ENCODE measurements around the gene TGFA.

Gene TGFA

DNA sequence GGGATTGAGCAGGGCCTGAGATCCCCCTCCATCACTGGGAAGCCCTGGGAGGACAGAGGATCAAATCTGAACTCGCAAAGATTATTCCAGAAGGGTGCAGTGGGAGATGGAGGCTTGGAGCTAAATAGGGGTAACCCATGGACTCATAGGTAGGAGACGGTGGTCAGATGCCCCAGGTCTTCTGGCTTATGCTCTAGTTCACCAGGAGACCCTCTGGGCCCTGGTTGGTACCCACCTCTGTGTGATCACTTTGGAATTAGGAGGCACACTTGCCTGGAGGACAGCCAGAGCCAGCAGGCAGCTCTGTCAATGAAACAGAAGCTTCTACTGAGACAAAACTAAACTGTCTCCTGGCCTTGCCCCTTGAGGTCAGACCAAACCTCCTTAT, 110.6 kb downstream of the TGFA start (continued):
- TF ChIP-seq ZNF221 (tag by site-specific recombination; IDR thresholded peaks at IDR 0.05; ENCODE audit: borderline replicate concordance), result no peak
- no peak for TF ChIP-seq ZNF146 (tag by site-specific recombination; IDR thresholded peaks at IDR 0.05)
- TF ChIP-seq, protein P1, sequence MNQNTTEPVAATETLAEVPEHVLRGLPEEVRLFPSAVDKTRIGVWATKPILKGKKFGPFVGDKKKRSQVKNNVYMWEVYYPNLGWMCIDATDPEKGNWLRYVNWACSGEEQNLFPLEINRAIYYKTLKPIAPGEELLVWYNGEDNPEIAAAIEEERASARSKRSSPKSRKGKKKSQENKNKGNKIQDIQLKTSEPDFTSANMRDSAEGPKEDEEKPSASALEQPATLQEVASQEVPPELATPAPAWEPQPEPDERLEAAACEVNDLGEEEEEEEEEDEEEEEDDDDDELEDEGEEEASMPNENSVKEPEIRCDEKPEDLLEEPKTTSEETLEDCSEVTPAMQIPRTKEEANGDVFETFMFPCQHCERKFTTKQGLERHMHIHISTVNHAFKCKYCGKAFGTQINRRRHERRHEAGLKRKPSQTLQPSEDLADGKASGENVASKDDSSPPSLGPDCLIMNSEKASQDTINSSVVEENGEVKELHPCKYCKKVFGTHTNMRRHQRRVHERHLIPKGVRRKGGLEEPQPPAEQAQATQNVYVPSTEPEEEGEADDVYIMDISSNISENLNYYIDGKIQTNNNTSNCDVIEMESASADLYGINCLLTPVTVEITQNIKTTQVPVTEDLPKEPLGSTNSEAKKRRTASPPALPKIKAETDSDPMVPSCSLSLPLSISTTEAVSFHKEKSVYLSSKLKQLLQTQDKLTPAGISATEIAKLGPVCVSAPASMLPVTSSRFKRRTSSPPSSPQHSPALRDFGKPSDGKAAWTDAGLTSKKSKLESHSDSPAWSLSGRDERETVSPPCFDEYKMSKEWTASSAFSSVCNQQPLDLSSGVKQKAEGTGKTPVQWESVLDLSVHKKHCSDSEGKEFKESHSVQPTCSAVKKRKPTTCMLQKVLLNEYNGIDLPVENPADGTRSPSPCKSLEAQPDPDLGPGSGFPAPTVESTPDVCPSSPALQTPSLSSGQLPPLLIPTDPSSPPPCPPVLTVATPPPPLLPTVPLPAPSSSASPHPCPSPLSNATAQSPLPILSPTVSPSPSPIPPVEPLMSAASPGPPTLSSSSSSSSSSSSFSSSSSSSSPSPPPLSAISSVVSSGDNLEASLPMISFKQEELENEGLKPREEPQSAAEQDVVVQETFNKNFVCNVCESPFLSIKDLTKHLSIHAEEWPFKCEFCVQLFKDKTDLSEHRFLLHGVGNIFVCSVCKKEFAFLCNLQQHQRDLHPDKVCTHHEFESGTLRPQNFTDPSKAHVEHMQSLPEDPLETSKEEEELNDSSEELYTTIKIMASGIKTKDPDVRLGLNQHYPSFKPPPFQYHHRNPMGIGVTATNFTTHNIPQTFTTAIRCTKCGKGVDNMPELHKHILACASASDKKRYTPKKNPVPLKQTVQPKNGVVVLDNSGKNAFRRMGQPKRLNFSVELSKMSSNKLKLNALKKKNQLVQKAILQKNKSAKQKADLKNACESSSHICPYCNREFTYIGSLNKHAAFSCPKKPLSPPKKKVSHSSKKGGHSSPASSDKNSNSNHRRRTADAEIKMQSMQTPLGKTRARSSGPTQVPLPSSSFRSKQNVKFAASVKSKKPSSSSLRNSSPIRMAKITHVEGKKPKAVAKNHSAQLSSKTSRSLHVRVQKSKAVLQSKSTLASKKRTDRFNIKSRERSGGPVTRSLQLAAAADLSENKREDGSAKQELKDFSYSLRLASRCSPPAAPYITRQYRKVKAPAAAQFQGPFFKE (tag by site-specific recombination; IDR thresholded peaks at IDR 0.05; ENCODE audit: borderline replicate concordance), result no peak
- TF ChIP-seq ZNF112 (tag by site-specific recombination; IDR thresholded peaks at IDR 0.05), result no peak
- TF ChIP-seq ZNF843 (tag by site-specific recombination; IDR thresholded peaks at IDR 0.05), result no peak
- no peak for TF ChIP-seq ZNF792 (tag by site-specific recombination; IDR thresholded peaks at IDR 0.05)
- TF ChIP-seq ZNF292 (tag by site-specific recombination; IDR thresholded peaks at IDR 0.05; ENCODE audit: borderline replicate concordance, low read depth), result no peak
- no peak for TF ChIP-seq ZNF560 (tag by site-specific recombination; IDR thresholded peaks at IDR 0.05; ENCODE audit: borderline replicate concordance)

DNA sequence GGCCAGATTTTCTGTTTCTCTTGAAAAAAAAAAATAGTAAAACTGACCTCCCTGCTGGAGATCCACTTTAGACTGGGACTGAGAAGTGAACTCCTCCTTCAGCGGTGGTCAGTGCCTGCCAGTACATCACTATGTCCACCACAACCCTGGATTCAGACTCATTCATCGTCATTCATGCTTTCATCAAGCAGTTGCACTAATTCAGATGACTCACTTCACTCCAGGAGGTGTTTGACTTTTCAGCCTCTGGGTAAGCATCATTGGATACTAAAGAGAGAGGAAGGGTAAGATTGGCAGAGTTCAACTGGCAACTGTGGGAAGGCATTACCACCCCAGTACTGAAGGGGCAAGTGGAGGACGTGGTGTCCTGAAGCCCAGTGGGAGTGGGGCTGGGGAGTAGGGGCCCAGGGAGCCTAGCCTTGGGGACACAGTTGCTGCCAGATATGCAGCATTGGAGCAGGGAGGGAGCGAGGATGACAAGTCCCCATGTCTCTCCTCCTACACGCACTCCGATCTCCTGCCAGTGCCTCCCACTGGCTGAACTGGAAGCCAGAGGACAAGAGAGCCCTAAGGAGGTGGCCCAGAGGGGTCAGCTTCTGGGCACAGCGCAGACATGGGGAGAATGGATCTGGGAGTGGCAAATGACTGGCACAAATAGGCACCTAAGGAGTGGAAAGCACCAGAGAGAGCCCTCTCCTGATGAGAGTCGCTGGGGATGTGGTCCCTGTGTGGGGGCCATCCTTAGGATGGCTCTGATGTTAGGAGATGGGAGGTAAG, 111.1 kb downstream of the TGFA start:
- no peaks in the 10 kb centered on the region for H3K4me1 ChIP-seq (ENCODE audit: control insufficient read depth, insufficient read depth, low read length)
- no peak overlapping the region for H3K4me3 ChIP-seq (ENCODE audit: low read depth, low read length)
- H3K9me3 ChIP-seq (ENCODE audit: control insufficient read depth, insufficient read depth, low read depth, low read length), result no peaks in the 10 kb centered on the region
- ChIA-PET POLR2A (no interaction called here), CTCF (no interaction called here)
- H3K36me3 ChIP-seq (ENCODE audit: control insufficient read depth in 2 of 2, insufficient read depth in 1 of 2, low read length in 2 of 2), result no peaks in the 10 kb centered on the region
- H3K27ac ChIP-seq (ENCODE audit: extremely low read depth, low read depth, low read length), result no peak overlapping the region
- TF ChIP-seq ZNF48 (tag by site-specific recombination; IDR thresholded peaks at IDR 0.05), result no peak
- TF ChIP-seq ZNF473 (tag by site-specific recombination; IDR thresholded peaks at IDR 0.05), result no peak
- TF ChIP-seq, protein P2, sequence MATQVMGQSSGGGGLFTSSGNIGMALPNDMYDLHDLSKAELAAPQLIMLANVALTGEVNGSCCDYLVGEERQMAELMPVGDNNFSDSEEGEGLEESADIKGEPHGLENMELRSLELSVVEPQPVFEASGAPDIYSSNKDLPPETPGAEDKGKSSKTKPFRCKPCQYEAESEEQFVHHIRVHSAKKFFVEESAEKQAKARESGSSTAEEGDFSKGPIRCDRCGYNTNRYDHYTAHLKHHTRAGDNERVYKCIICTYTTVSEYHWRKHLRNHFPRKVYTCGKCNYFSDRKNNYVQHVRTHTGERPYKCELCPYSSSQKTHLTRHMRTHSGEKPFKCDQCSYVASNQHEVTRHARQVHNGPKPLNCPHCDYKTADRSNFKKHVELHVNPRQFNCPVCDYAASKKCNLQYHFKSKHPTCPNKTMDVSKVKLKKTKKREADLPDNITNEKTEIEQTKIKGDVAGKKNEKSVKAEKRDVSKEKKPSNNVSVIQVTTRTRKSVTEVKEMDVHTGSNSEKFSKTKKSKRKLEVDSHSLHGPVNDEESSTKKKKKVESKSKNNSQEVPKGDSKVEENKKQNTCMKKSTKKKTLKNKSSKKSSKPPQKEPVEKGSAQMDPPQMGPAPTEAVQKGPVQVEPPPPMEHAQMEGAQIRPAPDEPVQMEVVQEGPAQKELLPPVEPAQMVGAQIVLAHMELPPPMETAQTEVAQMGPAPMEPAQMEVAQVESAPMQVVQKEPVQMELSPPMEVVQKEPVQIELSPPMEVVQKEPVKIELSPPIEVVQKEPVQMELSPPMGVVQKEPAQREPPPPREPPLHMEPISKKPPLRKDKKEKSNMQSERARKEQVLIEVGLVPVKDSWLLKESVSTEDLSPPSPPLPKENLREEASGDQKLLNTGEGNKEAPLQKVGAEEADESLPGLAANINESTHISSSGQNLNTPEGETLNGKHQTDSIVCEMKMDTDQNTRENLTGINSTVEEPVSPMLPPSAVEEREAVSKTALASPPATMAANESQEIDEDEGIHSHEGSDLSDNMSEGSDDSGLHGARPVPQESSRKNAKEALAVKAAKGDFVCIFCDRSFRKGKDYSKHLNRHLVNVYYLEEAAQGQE (tag by site-specific recombination; IDR thresholded peaks at IDR 0.05), result no peak
- TF ChIP-seq GFI1B (tag by site-specific recombination; IDR thresholded peaks at IDR 0.05), result no peak
- TF ChIP-seq, protein P3, sequence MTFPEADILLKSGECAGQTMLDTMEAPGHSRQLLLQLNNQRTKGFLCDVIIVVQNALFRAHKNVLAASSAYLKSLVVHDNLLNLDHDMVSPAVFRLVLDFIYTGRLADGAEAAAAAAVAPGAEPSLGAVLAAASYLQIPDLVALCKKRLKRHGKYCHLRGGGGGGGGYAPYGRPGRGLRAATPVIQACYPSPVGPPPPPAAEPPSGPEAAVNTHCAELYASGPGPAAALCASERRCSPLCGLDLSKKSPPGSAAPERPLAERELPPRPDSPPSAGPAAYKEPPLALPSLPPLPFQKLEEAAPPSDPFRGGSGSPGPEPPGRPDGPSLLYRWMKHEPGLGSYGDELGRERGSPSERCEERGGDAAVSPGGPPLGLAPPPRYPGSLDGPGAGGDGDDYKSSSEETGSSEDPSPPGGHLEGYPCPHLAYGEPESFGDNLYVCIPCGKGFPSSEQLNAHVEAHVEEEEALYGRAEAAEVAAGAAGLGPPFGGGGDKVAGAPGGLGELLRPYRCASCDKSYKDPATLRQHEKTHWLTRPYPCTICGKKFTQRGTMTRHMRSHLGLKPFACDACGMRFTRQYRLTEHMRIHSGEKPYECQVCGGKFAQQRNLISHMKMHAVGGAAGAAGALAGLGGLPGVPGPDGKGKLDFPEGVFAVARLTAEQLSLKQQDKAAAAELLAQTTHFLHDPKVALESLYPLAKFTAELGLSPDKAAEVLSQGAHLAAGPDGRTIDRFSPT (tag by site-specific recombination; IDR thresholded peaks at IDR 0.05), result no peak
- no peak for TF ChIP-seq ZNF140 (tag by site-specific recombination; IDR thresholded peaks at IDR 0.05)
- TF ChIP-seq, protein P4, sequence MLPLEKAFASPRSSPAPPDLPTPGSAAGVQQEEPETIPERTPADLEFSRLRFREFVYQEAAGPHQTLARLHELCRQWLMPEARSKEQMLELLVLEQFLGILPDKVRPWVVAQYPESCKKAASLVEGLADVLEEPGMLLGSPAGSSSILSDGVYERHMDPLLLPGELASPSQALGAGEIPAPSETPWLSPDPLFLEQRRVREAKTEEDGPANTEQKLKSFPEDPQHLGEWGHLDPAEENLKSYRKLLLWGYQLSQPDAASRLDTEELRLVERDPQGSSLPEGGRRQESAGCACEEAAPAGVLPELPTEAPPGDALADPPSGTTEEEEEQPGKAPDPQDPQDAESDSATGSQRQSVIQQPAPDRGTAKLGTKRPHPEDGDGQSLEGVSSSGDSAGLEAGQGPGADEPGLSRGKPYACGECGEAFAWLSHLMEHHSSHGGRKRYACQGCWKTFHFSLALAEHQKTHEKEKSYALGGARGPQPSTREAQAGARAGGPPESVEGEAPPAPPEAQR (tag by site-specific recombination; IDR thresholded peaks at IDR 0.05), result no peak
- TF ChIP-seq GLI2 (tag by site-specific recombination; IDR thresholded peaks at IDR 0.05; ENCODE audit: borderline replicate concordance, low read depth), result no peak
- TF ChIP-seq ZNF16 (tag by site-specific recombination; IDR thresholded peaks at IDR 0.05; ENCODE audit: low read depth), result no peak
- TF ChIP-seq ZNF266 (tag by site-specific recombination; IDR thresholded peaks at IDR 0.05; ENCODE audit: low read depth), result no peak
- no peak for TF ChIP-seq ZNF274 (IDR thresholded peaks at IDR 0.05; ENCODE audit: low read length)
- TF ChIP-seq ZNF274 (tag by site-specific recombination; IDR thresholded peaks at IDR 0.05; ENCODE audit: borderline replicate concordance), result no peak
- no peak for TF ChIP-seq ZNF350 (tag by site-specific recombination; IDR thresholded peaks at IDR 0.05)
- TF ChIP-seq, protein P5, sequence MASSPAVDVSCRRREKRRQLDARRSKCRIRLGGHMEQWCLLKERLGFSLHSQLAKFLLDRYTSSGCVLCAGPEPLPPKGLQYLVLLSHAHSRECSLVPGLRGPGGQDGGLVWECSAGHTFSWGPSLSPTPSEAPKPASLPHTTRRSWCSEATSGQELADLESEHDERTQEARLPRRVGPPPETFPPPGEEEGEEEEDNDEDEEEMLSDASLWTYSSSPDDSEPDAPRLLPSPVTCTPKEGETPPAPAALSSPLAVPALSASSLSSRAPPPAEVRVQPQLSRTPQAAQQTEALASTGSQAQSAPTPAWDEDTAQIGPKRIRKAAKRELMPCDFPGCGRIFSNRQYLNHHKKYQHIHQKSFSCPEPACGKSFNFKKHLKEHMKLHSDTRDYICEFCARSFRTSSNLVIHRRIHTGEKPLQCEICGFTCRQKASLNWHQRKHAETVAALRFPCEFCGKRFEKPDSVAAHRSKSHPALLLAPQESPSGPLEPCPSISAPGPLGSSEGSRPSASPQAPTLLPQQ (tag by site-specific recombination; IDR thresholded peaks at IDR 0.05), result no peak

All from HEK293 (cell line).